GM12878 (cell line): ENCODE results near the gene PGM5. TPM values are rescaled to one million over a fixed set of nuclear protein-coding genes. Genes with fewer than 3 reads are reported as not detected.
A peak's percentile ranks its signal among the peaks of the same experiment; 100 is the strongest.

Source experiments
- ATF7 ChIP-seq: fragments of 450-650 bp; IDR thresholded peaks from 2 replicates; pipeline ENCODE4 v1.6.1; 2016; ENCODE audit warnings: low read depth, mild to moderate bottlenecking
- BRCA1 ChIP-seq: IDR thresholded peaks from 2 replicates; pipeline ENCODE4 v1.6.1; 2011; ENCODE audit warnings: low read depth, low read length, improper control_type of control experiment
- CHD1 ChIP-seq: IDR thresholded peaks from 2 replicates; pipeline ENCODE4 v1.6.1; 2012; ENCODE audit warnings: low read depth, low read length, improper control_type of control experiment
- FOXK2 ChIP-seq: fragments of 450-650 bp; IDR thresholded peaks from 2 replicates; pipeline ENCODE4 v1.6.1; 2017; ENCODE audit warnings: mild to moderate bottlenecking, moderate library complexity
- HDAC2 ChIP-seq: fragments of 200-600 bp; sonication (generic); IDR thresholded peaks from 2 replicates; pipeline ENCODE4 v1.6.1; 2017
- NFXL1 ChIP-seq: fragments of 450-650 bp; IDR thresholded peaks from 2 replicates; pipeline ENCODE4 v1.6.1; 2017; ENCODE audit warnings: antibody characterized with exemption, mild to moderate bottlenecking, borderline replicate concordance
- NFYA ChIP-seq: IDR thresholded peaks from 2 replicates; pipeline ENCODE4 v1.6.1; 2011; ENCODE audit warnings: low read depth, mild to moderate bottlenecking, low read length, improper control_type of control experiment, borderline replicate concordance
- NFYB ChIP-seq: IDR thresholded peaks from 2 replicates; pipeline ENCODE4 v1.6.1; 2011; ENCODE audit warnings: low read depth, mild to moderate bottlenecking, low read length, improper control_type of control experiment, moderate library complexity; ENCODE audit not compliant: insufficient read depth
- NR2C1 ChIP-seq: fragments of 450-650 bp; IDR thresholded peaks from 2 replicates; pipeline ENCODE4 v1.6.1; 2017; ENCODE audit warnings: antibody characterized with exemption, mild to moderate bottlenecking, moderate library complexity
- POLR2AphosphoS2 ChIP-seq: IDR thresholded peaks from 2 replicates; pipeline ENCODE4 v1.6.1; 2011; ENCODE audit warnings: low read depth, mild to moderate bottlenecking, low read length, improper control_type of control experiment, moderate library complexity
- SMAD1 ChIP-seq: fragments of 450-650 bp; IDR thresholded peaks from 2 replicates; pipeline ENCODE4 v1.6.1; 2018; ENCODE audit warnings: mild to moderate bottlenecking, low read depth; ENCODE audit not compliant: partially characterized antibody
- SMARCA5 ChIP-seq: fragments of 450-650 bp; IDR thresholded peaks from 2 replicates; pipeline ENCODE4 v1.6.1; 2017; ENCODE audit warnings: mild to moderate bottlenecking
- TARDBP ChIP-seq: IDR thresholded peaks from 2 replicates; pipeline ENCODE4 v1.6.1; 2016; ENCODE audit warnings: borderline replicate concordance
- ZBED1 ChIP-seq: IDR thresholded peaks from 2 replicates; pipeline ENCODE4 v1.6.1; 2016; ENCODE audit warnings: borderline replicate concordance
- ZNF207 ChIP-seq: fragments of 450-650 bp; IDR thresholded peaks from 2 replicates; pipeline ENCODE4 v1.6.1; 2014; ENCODE audit warnings: antibody characterized with exemption, mild to moderate bottlenecking, borderline replicate concordance
- polyA plus RNA-seq, 11 experiments: library from polyadenylated mRNA; depleted of rRNA in 4 of 11; unstranded in 6 of 11; stranded (reverse) in 5 of 11; fragments of >200 nt; fragmentation: Nextera tagmentation in 4 of 11; fragmentation: Illumina TruSeq in 1 of 11; extraction: Ambion mirVana in 4 of 11; extraction: Trizol in 1 of 11; gene quantifications; 1 replicate in 1 of 11; 2 replicates in 10 of 11; pipeline versions ENCODE4 v1.2.1 to v1.2.3, GENCODE V29; 2011 to 2016; ENCODE audit warnings: inconsistent platforms in 2 of 11, missing spikeins in 2 of 11, low read depth in 1 of 11
- total RNA-seq, 4 experiments: library from RNA; depleted of rRNA in 3 of 4; stranded (reverse); fragments of >200 nt in 3 of 4; fragmentation: Illumina TruSeq in 1 of 4; extraction: Trizol in 1 of 4; gene quantifications; 2 replicates each; pipeline versions ENCODE4 v1.2.1 to v1.2.3, GENCODE V29; 2013 to 2021
- TF ChIP-seq, protein P1 (sequence below): fragments of 450-650 bp; IDR thresholded peaks from 2 replicates; pipeline ENCODE4 v1.6.1; 2017; ENCODE audit warnings: mild to moderate bottlenecking, moderate library complexity
- TF ChIP-seq, protein P2 (sequence below): fragments of 450-650 bp; formaldehyde crosslinking; IDR thresholded peaks from 2 replicates; pipeline ENCODE4 v1.4.0; 2022; ENCODE audit warnings: mild to moderate bottlenecking, moderate library complexity
- TF ChIP-seq, protein P3 (sequence below), 3 experiments: IDR thresholded peaks in 2 of 3; conservative IDR thresholded peaks in 1 of 3; 2 replicates each; pipeline ENCODE4 v1.5.1; 2011; ENCODE audit warnings: low read depth in 3 of 3, low read length in 3 of 3, mild to moderate bottlenecking in 3 of 3, control low read depth in 2 of 3, moderate library complexity in 2 of 3, inconsistent platforms in 1 of 3, mixed read lengths in 1 of 3; ENCODE audit not compliant: control insufficient read depth in 2 of 3, insufficient read depth in 1 of 3; ENCODE audit errors: extremely low read depth in 1 of 3

PGM5 gene
- total and polyA plus RNA-seq, 10 of the 15 experiments (the other 5 are each of a cell fraction or from before 2014, with no cell fraction given), result 0.28 to 0.73 TPM; not detected in 8

DNA sequence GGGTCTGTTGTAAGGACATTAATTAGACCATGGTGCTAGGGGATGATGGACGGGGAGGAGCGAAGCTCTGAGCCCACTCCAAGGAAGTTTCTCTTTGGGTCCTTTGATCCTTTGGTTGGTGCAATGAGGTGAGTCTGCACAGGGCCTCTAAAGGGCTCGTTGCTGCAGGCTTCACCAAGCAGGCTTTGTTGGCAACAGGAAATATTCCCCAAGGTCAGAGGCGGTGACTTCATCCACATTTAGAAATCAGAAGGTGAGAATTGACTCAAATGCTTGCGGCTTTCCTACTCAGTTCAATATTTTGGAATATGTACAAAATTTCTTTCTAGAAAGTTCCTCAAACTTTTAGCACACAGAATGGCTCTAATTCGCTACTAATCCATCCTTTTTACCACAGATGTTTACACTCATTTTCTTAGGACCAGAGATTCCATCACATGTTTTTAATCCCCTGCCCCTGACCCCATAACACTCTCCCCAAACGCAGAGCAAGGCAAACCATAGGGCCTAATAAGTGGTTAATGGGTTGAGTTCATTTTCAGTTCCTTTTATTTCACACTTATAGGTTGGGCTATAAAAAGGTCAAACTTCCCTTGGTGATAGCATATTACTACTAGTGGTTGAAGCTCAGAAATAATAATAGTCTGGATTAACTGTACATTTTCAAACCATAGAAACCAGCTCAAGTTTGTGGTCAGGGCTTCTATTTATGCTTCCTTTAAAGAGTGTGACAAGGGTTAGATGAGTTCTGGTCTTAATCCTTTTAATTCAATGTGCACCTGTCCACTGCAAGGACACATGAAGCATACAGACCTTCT is 221.6 kb downstream of the PGM5 start (continued):
- TF ChIP-seq FOXK2, result no peak
- peak; percentile 43; the same call in 1 of the 2 replicates for TF ChIP-seq ATF7
- TF ChIP-seq, protein P1, sequence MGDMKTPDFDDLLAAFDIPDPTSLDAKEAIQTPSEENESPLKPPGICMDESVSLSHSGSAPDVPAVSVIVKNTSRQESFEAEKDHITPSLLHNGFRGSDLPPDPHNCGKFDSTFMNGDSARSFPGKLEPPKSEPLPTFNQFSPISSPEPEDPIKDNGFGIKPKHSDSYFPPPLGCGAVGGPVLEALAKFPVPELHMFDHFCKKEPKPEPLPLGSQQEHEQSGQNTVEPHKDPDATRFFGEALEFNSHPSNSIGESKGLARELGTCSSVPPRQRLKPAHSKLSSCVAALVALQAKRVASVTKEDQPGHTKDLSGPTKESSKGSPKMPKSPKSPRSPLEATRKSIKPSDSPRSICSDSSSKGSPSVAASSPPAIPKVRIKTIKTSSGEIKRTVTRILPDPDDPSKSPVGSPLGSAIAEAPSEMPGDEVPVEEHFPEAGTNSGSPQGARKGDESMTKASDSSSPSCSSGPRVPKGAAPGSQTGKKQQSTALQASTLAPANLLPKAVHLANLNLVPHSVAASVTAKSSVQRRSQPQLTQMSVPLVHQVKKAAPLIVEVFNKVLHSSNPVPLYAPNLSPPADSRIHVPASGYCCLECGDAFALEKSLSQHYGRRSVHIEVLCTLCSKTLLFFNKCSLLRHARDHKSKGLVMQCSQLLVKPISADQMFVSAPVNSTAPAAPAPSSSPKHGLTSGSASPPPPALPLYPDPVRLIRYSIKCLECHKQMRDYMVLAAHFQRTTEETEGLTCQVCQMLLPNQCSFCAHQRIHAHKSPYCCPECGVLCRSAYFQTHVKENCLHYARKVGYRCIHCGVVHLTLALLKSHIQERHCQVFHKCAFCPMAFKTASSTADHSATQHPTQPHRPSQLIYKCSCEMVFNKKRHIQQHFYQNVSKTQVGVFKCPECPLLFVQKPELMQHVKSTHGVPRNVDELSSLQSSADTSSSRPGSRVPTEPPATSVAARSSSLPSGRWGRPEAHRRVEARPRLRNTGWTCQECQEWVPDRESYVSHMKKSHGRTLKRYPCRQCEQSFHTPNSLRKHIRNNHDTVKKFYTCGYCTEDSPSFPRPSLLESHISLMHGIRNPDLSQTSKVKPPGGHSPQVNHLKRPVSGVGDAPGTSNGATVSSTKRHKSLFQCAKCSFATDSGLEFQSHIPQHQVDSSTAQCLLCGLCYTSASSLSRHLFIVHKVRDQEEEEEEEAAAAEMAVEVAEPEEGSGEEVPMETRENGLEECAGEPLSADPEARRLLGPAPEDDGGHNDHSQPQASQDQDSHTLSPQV, result no peak
- TF ChIP-seq, protein P2, sequence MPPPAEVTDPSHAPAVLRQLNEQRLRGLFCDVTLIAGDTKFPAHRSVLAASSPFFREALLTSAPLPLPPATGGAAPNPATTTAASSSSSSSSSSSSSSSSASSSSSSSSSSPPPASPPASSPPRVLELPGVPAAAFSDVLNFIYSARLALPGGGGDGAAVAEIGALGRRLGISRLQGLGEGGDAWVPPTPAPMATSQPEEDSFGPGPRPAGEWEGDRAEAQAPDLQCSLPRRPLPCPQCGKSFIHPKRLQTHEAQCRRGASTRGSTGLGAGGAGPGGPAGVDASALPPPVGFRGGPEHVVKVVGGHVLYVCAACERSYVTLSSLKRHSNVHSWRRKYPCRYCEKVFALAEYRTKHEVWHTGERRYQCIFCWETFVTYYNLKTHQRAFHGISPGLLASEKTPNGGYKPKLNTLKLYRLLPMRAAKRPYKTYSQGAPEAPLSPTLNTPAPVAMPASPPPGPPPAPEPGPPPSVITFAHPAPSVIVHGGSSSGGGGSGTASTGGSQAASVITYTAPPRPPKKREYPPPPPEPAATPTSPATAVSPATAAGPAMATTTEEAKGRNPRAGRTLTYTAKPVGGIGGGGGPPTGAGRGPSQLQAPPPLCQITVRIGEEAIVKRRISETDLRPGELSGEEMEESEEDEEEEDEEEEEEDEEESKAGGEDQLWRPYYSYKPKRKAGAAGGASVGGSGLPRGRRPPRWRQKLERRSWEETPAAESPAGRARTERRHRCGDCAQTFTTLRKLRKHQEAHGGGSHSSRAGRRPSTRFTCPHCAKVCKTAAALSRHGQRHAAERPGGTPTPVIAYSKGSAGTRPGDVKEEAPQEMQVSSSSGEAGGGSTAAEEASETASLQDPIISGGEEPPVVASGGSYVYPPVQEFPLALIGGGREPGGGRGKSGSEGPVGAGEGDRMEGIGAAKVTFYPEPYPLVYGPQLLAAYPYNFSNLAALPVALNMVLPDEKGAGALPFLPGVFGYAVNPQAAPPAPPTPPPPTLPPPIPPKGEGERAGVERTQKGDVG (CRISPR knock-in tag), result no peak
- no peak for TF ChIP-seq SMAD1
- TF ChIP-seq HDAC2, result no peak
- no peak for TF ChIP-seq NFYA
- no peak for TF ChIP-seq CHD1
- no peak for TF ChIP-seq BRCA1
- TF ChIP-seq, protein P3, sequence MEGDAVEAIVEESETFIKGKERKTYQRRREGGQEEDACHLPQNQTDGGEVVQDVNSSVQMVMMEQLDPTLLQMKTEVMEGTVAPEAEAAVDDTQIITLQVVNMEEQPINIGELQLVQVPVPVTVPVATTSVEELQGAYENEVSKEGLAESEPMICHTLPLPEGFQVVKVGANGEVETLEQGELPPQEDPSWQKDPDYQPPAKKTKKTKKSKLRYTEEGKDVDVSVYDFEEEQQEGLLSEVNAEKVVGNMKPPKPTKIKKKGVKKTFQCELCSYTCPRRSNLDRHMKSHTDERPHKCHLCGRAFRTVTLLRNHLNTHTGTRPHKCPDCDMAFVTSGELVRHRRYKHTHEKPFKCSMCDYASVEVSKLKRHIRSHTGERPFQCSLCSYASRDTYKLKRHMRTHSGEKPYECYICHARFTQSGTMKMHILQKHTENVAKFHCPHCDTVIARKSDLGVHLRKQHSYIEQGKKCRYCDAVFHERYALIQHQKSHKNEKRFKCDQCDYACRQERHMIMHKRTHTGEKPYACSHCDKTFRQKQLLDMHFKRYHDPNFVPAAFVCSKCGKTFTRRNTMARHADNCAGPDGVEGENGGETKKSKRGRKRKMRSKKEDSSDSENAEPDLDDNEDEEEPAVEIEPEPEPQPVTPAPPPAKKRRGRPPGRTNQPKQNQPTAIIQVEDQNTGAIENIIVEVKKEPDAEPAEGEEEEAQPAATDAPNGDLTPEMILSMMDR (IDR thresholded peaks at IDR 0.05 in 2 of 3, conservative IDR thresholded peaks at IDR 0.05 in 1 of 3; ENCODE audit: control insufficient read depth in 2 of 3, extremely low read depth in 1 of 3, insufficient read depth in 1 of 3, low read depth in 3 of 3, low read length in 3 of 3), result no peak
- TF ChIP-seq SMARCA5, result no peak
- TF ChIP-seq TARDBP, result no peak
- TF ChIP-seq ZNF207, result no peak
- TF ChIP-seq NR2C1, result 0 out of 2 replicates have a peak, but pooled peaks have one; percentile 11
- no peak for TF ChIP-seq NFYB
- peak; percentile 79; the same call in 1 of the 2 replicates for TF ChIP-seq ZBED1
- TF ChIP-seq POLR2AphosphoS2, result no peak
- no peak for TF ChIP-seq NFXL1
